ENCODE results near the gene ZIC4. TPM values are rescaled to one million over a fixed set of nuclear protein-coding genes. Genes with fewer than 3 reads are reported as not detected.

The ZIC4 gene
- total RNA-seq, 1 experiment from 2014 or later: not detected

DNA sequence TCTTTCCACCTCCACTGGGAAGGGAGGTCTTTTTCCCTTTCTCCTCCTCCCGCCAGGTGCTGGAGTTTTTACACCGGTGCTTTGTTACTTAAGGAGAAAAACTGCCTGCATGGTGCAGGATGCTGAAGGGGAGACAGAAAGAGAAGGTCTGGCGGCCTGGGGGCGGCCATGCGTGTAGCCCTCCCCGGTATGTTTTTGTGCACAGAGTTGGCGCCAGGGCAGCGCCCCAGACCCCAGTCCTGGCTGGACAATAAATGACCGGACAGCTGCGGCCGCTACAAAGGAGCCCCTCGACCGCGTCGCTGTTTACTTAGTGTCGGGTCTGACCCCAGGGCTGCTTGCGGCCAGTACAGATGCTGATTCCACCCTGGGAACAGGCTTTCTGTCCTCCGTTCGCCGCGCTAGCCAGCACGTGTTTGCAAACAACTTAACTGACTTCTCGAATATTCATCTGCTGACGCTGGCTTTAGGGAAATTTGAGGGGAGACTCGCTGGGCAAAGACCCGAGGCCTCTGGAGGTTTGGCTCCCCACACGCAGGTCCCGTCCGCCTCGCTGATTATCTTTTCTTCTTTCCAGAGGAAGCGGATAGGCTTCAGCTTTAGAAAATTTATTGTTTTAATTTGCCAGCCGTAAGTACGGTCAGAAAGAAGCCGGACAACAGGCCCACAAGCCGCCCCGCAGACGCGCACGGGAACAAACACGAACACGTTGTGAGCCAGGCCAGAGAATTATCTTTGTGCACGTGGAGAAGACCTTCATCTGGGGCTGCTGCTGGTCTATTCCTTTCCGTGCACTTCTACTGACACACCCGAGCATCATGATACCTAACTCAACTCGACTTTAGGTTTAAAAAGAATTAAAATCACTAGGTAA is 46.9 kb downstream of the ZIC4 start:
- BruUV-seq (replicated peaks): no TSS peak
- TF ChIP-seq, protein P1, sequence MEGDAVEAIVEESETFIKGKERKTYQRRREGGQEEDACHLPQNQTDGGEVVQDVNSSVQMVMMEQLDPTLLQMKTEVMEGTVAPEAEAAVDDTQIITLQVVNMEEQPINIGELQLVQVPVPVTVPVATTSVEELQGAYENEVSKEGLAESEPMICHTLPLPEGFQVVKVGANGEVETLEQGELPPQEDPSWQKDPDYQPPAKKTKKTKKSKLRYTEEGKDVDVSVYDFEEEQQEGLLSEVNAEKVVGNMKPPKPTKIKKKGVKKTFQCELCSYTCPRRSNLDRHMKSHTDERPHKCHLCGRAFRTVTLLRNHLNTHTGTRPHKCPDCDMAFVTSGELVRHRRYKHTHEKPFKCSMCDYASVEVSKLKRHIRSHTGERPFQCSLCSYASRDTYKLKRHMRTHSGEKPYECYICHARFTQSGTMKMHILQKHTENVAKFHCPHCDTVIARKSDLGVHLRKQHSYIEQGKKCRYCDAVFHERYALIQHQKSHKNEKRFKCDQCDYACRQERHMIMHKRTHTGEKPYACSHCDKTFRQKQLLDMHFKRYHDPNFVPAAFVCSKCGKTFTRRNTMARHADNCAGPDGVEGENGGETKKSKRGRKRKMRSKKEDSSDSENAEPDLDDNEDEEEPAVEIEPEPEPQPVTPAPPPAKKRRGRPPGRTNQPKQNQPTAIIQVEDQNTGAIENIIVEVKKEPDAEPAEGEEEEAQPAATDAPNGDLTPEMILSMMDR (IDR thresholded peaks at IDR 0.05; ENCODE audit: unreplicated experiment): no peak
- H3K9me3 Mint-ChIP-seq (ENCODE audit: unreplicated experiment): no peaks in the 10 kb centered on the region
- ChIA-PET POLR2A (no interaction called here), CTCF (interaction anchor here (2.4 kb wide), 1 partner anchor 10 kb away, joined by 9 read pairs; no protein-coding TSS in a partner anchor)
- no peak overlapping the region for H3K27ac Mint-ChIP-seq (ENCODE audit: low read depth, unreplicated experiment)
- H3K4me3 Mint-ChIP-seq (ENCODE audit: unreplicated experiment): no peak overlapping the region
- no peaks in the 10 kb centered on the region for H3K4me1 Mint-ChIP-seq (ENCODE audit: insufficient read depth, unreplicated experiment)
- H3K36me3 Mint-ChIP-seq (ENCODE audit: insufficient read depth, unreplicated experiment): no peaks in the 10 kb centered on the region
- peaks cover 87% of the 10 kb centered on the region for H3K27me3 Mint-ChIP-seq (ENCODE audit: insufficient read depth, unreplicated experiment)
- DNase-seq (ENCODE audit: unreplicated experiment): no peak
- intact Hi-C loops (cut with micrococcal nuclease): loop anchor here (5.0 to 10.0 kb wide), 2 partner anchors 255 to 718 kb away; no protein-coding TSS in a partner anchor

DNA sequence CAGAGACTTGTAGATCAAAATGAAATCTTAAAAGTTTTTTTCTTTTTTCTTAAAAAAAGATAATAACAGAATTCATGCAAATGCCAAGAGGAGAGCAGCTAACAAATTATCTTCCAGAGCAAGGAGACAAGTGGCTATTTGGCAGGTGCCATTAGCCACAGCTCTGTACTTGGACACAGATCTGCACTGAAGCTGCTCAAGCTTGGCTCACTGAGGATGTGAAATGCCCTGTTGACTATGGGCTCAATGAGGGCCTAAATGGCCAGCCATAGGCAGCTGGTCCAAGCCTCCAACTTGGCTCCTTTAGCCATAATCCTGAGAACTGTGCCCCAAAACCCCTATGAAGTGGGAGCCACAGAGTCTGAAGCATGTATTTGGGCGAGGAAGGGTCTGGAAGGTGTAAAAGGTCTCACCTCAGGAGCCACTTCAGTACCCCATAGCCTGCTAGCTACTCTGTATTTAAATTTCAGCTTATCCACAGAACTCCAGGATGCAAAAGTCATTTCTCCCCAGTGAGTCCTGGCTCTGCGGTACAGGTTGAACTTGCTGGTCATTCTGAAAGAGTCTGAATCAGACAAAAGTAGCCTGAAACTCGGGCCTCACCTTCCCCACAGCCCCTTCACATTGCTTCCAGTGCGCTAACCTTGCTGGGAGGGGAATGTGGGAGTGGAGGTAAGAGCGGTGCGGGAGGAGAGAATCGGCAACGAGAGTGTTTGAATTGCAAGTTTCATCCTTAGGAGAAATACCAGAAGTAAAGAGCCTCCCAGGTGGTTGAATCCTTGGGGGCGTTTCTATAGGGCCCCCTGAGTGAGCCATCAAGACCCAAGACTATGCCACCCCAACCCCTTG is 48.0 kb downstream of the ZIC4 start:
- H3K4me1 Mint-ChIP-seq (ENCODE audit: insufficient read depth, unreplicated experiment): no peaks in the 10 kb centered on the region
- POLR2A ChIA-PET: no interaction called here

DNA sequence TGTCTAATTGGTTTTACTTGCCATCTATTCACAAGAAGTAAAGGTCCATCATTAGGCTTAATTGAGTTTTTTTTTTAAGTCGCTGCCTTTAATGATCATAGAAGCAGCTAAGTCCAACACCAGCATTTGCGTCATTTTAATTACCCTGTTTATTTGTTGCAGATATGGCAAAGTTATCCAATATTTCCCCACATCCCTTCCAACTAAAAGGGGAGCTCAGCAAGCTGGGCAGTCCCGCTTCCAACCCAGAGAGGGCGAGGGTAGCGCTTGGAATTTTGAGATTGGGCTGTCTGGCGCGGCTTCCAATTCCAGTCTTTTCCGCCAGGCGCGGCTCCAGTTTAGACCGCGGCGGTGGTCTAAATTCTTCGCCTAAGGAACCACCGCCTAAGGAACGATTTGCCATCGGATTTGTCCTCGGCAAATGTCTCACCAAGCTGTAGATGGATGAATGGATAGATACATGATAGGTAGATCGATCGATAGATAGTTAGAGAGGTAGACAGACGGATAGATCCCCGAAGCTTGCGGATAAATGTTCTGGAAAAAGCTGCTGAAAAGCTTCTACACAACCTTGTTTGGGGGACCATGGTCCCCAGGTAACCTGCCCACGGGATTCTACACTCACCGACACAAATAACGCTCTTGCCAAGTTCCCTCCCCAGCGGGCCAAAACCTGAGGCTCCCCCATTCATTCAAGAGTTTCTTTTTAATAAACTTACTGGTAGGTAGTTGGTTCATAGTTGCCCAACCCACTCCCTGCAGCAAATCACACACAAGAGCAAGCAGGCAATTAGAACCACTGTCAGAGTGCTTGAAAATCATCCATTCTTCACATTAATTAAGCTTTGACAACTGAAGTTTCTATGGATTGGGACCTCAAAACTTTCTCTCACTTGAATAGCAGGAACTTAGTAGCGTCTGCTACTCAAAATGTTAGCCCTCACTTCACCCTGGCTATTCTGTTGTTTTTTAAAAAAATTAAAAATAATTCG is 49.1 kb downstream of the ZIC4 start:
- Mint-ChIP-seq H3K9me3 (ENCODE audit: unreplicated experiment) (no peaks in the 10 kb centered on the region), H3K27me3 (ENCODE audit: insufficient read depth, unreplicated experiment) (peaks cover 94% of the 10 kb centered on the region), H3K4me1 (ENCODE audit: insufficient read depth, unreplicated experiment) (no peaks in the 10 kb centered on the region), H3K27ac (ENCODE audit: low read depth, unreplicated experiment) (no peak overlapping the region), H3K4me3 (ENCODE audit: unreplicated experiment) (no peak overlapping the region), H3K36me3 (ENCODE audit: insufficient read depth, unreplicated experiment) (no peaks in the 10 kb centered on the region)
- TF ChIP-seq, protein P1 (IDR thresholded peaks at IDR 0.05; ENCODE audit: unreplicated experiment): no peak
- intact Hi-C loops (cut with micrococcal nuclease): no loop called here
- POLR2A ChIA-PET: no interaction called here
- no peak for DNase-seq (ENCODE audit: unreplicated experiment)
- BruUV-seq (replicated peaks): no TSS peak
- CTCF ChIA-PET: no interaction called here

More for the DNA sequence above, 48.0 kb downstream of the ZIC4 start:
- DNase-seq (ENCODE audit: unreplicated experiment): no peak
- H3K9me3 Mint-ChIP-seq (ENCODE audit: unreplicated experiment): no peaks in the 10 kb centered on the region
- no peaks in the 10 kb centered on the region for H3K36me3 Mint-ChIP-seq (ENCODE audit: insufficient read depth, unreplicated experiment)
- intact Hi-C loops (cut with micrococcal nuclease): no loop called here
- CTCF ChIA-PET: no interaction called here
- no TSS peak for BruUV-seq (replicated peaks)
- TF ChIP-seq, protein P1 (IDR thresholded peaks at IDR 0.05; ENCODE audit: unreplicated experiment): no peak
- H3K27me3 Mint-ChIP-seq (ENCODE audit: insufficient read depth, unreplicated experiment): peaks cover 87% of the 10 kb centered on the region
- no peak overlapping the region for H3K4me3 Mint-ChIP-seq (ENCODE audit: unreplicated experiment)
- H3K27ac Mint-ChIP-seq (ENCODE audit: low read depth, unreplicated experiment): no peak overlapping the region

All from MCF 10A (cell line).